LNCaP clone FGC (cell line): ENCODE measurements around the gene ARFGAP3.
"Not testable (repeated sequence)": the region's sequence is repeated elsewhere in the genome, so short reads cannot be mapped to it uniquely, and the experiment has no call there.

Experiments
- DNase-seq: peaks from one replicate; pipeline ENCODE4 v3.0.0-alpha.2; 2011; ENCODE audit warnings: low read depth
- H3K4me3 ChIP-seq: 2 replicates; pipeline ENCODE4 v1.5.1; 2011; ENCODE audit warnings: mild to moderate bottlenecking, low read depth, low read length, control low read depth
- TF ChIP-seq, protein P1 (sequence below): IDR thresholded peaks from 2 replicates; pipeline ENCODE4 v1.5.1; 2012; ENCODE audit warnings: mild to moderate bottlenecking; ENCODE audit not compliant: control insufficient read depth, insufficient read depth; ENCODE audit errors: extremely low read depth

Gene ARFGAP3

DNA sequence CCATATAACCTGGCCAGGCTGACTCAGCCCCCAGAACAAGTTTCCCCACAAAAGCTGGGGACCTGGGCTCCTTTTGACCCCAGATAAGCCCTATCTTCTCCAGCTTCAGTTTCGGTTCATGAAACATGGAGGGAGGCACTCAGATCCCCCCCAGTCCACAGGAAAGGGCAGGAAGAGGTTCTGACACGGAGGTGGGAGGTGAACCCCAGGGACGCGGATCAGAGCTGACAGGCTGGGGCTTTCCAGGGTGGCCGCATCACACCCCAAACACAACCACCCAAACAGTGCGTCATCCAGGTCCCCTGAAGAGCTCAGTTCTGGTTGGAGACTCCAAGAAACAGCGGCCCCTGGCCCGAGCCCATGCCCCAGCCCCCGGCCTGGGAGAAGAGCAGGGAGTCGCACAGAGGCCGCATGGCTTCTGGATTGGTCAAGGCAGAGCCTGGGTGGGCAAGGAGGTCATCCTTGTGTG is 92.1 kb downstream of the ARFGAP3 start:
- TF ChIP-seq, protein P1, sequence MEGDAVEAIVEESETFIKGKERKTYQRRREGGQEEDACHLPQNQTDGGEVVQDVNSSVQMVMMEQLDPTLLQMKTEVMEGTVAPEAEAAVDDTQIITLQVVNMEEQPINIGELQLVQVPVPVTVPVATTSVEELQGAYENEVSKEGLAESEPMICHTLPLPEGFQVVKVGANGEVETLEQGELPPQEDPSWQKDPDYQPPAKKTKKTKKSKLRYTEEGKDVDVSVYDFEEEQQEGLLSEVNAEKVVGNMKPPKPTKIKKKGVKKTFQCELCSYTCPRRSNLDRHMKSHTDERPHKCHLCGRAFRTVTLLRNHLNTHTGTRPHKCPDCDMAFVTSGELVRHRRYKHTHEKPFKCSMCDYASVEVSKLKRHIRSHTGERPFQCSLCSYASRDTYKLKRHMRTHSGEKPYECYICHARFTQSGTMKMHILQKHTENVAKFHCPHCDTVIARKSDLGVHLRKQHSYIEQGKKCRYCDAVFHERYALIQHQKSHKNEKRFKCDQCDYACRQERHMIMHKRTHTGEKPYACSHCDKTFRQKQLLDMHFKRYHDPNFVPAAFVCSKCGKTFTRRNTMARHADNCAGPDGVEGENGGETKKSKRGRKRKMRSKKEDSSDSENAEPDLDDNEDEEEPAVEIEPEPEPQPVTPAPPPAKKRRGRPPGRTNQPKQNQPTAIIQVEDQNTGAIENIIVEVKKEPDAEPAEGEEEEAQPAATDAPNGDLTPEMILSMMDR = no peak
- H3K4me3 ChIP-seq = no peak overlapping the region
- no peak for DNase-seq

DNA sequence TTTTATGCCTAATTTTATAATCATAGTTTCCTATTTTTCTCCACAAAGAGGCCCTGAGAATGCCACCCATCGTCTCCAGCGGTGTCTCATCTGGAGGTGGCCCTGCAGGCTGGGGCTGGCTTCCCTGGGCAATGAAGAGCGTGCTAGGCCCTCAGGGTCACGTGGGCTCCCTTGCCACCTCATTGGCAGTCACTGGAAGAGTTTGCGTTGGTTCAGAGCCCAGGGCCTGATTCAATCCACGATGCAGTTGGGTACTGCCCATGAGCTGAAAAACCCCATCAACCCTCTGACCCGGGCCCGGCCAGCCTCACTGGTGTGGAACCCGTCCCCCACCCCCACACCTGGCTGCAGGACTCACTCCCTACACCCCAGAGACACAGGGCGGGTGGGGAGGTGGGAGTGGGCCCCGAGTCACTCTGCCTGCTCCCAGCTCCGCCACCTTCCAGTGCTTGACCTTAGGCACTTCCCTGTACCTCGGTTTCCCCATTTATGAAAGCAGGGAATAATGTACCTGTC is 93.0 kb downstream of the ARFGAP3 start:
- TF ChIP-seq, protein P1 = no peak
- no peak overlapping the region for H3K4me3 ChIP-seq
- no peak for DNase-seq

DNA sequence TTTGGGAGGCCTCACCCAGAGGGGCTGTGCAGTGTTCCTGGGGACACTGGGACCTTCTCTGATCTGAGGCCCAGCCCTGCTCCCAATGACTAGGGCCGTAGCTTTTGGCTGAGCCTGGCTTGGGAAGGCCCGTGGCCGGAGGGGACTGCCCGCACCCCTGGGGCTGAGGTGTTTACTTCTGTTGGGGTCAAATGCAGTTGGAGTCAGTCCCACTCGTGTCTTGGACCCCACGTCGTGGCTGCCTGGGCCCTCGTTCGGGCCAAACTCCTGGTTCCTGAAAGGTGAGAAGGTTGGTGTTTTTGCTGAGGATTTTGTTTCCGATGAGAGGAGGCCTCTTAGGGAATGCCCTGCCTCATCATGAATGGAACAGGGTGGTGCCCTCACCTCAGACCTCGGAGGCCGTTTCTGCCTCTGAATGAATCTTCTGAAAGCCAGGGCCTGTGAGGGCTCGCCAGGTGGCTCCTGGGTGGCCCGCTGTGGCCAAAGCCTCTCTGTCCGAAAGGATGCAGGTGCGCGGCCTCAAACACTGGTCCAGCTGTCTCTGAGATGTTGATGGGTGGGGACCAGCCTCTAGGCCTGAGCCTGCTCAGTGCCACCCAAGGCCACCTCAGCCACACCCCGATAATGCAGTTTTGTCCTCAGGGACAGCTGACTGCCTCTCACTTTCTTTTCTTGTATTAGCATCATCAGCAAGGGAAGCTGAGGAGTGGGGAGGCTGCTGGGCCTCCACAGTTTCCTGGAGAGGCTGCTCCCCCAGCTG is 96.1 kb downstream of the ARFGAP3 start:
- no peak overlapping the region for H3K4me3 ChIP-seq
- TF ChIP-seq, protein P1 = no peak
- DNase-seq = no peak

DNA sequence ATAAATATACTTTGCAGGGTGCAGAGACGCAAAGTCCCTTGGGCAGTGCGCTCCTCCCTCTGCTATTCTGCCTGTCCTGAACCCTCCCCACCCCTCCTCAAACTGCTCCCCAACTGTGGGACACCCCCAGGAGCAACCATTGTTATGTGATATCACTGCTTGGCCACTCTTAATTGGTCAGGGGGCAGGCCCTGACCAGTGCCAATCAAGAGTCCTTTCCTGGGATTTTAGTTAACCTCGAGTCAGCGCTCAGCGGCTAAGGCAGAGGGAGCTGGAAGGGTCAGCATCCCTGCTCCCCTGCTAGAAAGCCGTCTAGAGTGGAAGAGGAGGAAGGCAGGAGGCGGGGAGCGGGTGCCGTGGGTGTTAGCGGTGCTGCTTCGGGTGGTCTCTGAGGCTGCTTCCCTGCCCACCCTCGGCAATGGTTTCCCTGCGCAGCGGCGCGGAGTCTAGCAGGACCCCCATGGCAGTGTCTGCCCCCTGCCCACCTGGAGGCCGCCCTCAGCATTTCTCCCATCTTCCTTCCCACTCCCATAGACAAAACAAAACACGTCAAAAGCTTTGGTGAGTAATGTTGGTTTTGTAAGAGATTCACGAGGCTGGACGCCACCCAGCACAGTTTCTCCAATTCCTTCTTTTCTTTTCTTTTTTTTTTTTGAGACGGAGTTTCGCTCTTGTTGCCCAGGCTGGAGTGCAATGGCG is 98.0 kb downstream of the ARFGAP3 start:
- TF ChIP-seq, protein P1 = no peak
- DNase-seq = no peak

DNA sequence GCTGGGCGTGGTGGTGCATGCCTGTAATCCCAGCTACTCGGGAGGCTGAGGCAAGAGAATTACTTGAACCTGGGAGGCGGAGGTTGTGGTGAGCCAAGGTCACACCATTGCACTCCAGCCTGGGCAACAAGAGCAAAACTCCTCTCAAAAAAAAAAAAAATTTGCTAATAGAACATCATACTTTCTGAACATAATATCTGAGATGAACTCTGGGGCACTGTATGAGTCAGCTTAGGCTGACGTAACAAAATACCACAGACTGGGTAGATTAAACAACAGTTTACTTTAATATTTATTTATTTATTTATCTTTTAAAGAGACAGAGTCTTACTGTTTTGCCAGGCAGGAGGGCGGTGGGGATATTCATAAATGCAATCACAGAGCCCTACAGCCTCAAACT is 101.5 kb downstream of the ARFGAP3 start:
- H3K4me3 ChIP-seq, DNase-seq: not testable (repeated sequence)

More for the DNA sequence above, 98.0 kb downstream of the ARFGAP3 start:
- H3K4me3 ChIP-seq = no peak overlapping the region

DNA sequence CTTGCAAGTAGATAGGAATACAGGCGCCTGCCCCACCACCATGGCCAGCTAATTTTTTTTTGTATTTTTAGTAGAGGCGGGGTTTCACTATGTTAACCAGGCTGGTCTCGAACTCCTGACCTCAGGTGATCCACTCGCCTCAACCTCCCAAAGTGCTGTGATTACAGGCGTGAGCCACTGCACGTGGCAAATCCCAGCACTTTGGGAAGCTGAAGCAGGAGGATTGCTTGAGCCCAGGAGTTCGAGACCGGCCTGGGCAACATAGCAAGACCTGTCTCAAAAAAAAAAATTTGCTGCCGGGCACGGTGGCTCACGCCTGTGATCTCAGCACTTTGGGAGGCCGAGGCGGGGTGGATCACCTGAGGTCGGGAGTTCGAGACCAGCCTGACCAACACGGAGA is 102.0 kb downstream of the ARFGAP3 start:
- DNase-seq, H3K4me3 ChIP-seq: not testable (repeated sequence)

DNA sequence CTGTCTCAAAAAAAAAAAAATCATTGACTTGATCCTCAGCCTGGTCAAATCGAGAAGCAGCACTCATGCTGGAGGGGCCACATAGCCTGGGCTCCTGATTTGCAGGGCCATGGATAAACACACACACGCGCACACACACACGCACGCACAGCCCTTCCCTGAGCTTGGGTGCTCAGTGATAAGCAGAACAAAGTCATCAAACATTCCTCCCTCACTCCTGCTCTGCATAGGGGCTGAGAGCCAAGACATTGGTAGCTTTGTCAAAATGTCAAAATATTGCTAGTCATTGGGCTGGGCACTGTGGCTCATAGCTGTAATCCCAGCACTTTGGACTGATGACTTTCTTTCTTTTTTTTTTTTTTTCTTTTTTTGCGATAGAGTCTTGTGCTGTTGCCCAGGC is 102.4 kb downstream of the ARFGAP3 start:
- H3K4me3 ChIP-seq = no peak overlapping the region
- TF ChIP-seq, protein P1 = no peak
- no peak for DNase-seq
